GM21367 (cell line): Measurements from ENCODE around the gene KIF26B.

Source experiments
- ATAC-seq: cut with Tn5 transposase; IDR thresholded peaks from one replicate; pipeline ENCODE4 v1.9.1; 2021; ENCODE audit not compliant: unreplicated experiment

KIF26B gene

DNA sequence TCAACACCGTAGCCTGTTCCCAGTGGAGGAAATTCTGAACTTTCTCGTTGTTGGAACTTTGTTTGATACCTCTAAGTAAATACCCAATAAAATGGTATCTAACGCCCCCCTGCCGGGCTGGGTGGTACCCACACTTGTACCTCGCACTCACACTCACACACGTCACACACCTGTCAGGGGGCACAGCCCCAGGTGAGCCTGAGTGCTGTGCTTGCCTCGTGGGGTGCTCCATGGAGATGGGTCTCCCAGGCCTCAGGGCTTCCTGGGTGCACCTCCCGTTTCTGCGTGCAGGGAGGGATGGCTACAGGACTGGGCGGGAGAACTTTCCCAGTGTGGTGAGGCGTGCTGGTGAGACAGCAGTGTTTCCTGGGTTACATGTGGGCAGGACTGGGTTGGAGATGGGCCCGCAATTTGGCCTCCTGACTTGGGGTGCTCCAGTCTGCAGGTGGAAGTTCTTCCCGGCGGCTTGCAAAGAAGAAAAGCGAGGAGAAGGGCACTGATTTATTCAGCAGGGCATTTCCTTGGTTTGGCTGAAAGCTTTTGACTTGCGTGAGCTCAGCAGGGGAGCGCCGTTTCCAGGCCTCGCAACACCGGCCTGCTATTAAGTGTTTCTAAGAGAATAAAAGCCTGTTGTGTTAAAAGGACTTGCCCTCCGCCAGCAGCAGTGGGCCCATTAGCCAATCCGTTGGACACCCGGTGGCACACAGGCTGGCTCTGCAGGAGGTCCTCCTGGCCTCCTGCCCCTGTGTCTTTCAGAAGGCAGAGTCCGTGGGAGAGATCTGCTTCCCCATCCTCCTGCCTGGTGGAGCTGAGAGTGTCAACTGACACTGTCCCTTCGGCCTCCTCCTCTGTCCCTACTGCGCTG, 79.7 kb downstream of the KIF26B start:
- no peak for ATAC-seq

DNA sequence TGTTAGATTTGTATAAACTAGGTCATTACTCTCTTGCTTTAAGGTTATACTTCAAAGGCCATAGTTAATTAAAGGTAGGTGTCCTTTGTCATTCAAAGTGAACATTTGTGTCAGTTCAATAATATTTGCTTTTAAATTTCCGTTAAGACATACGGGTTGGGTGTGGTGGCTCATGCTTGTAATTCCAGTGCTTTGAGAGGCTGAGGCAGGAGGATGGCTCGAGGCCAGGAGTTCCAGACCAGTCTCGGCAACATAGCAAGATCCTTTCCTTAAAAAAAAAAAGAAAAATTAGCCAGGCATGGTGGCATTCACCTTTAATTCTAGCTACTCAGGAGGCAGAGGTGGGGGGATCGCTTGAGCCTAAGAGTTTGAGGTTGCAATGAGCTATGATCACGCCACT, 80.4 kb downstream of the KIF26B start:
- ATAC-seq, result no peak

DNA sequence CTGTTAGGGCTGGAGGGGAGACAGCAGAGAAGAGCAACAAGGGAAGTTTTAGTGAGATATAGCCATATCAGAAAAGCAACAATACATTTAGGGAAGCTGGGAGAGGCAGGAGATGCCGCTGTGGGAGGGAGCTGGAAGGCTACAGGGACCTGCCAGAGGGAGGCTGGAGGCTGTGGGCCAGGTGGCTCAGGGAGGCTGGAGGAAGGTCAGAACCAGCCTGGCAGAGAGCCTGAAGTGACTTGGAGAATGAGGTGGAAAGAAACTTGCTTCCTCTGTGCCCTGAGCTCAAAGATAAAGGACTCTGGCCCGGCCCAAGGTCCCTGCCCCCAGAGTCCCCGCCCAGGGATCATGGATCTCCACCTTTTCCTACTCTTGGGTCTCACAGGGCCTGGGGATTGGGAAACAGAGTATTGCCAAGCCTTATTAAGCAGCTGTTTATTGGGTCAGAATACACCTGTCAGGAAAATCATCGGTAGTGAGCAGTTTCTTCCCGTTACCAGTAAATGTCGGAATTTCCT, 85.9 kb downstream of the KIF26B start:
- ATAC-seq, result no peak

DNA sequence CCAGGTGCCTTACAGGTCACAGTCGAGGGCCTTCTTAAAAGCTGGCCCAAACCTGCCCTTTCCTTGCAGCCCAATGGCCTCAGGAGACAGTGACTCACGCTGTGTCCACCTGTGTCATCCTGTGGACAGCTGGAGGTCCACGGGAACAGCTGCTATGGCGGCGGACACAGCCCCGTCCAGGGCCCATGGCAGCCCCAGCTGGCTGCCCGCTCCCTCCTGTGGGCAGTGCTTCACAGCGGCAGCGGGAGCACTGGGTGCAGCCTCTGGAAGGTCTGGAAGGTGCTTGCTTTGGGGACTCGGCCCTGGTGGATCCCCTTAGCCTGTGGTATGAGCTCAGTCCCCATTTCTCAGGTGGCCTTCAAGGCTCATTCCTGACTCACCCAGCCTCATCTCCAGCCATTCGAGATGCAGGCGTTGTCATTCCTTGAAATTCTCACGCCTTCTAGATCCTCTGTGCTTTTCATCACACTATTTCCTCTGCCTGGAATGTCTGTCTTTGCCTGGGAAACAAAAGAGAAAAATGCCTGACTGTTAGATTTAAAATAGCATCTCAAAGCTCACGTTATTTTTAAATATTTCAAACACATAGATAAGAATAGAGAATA, 86.8 kb downstream of the KIF26B start:
- ATAC-seq, result no peak

DNA sequence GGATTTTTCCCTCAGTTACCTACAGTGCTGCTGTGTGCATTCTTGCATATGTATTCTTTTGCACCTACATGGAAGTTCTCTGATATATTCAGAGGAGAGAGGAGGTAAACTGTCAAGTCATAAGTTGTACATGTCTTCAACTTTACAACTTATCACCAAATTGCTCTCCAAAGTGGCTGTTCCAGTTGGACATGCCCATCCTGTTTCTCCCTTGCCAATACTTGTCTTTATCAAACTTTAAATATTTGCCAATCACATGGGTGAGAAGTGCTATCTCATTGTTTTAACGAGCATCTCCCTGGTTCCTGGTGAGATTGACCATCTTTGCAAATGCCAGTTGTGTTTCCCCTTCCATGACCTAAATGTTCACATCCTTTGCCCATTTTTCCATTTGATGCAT, 88.2 kb downstream of the KIF26B start:
- ATAC-seq, result no peak

DNA sequence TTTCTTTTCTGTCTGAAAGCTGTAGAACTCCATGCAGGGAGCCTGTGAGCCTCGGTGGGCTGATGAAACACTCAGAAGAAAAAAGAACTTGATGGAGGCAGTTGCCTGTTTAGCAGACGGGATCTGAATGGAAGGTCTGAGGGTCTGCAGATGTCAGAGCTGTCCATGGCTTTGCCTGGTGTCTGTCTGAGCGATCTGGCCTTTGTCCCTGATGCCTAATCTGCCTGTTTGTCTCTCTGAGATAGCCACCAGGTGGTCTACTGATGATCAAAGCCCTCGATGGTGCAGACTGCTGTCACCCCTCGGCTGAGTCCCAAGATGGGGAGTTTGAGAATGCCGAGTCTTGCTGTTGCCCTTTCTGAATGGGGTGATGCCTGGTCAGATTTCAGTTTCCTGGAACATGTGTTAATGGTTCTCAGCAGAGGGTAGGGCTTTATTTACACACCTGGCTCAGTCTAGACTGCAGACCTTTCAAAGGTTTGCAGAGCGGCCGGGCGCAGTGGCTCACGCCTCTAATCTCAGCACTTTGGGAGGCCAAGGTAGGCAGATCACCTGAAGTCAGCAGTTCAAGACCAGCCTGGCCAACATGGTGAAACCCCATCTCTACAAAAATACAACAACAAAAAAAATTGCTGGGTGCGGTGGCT, 90.4 kb downstream of the KIF26B start:
- no peak for ATAC-seq

DNA sequence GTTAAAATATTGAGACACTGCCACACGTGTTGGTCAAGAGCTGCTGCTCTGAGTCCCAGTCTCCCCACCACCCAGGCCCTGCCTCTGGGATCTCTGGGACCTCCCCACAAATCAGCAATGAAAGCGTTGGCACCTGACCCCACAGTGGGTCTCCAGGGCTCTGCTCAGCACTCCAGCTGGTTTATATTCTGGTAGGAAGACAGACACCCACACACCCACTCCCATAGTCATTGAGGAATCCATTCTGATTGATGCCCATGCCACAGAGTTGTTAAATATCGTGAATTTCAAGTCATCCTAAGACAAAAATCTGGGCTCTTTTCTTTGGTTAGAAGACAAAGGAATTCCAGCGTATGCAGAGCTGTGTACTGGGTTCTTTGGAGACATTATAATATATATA, 91.6 kb downstream of the KIF26B start:
- no peak for ATAC-seq

DNA sequence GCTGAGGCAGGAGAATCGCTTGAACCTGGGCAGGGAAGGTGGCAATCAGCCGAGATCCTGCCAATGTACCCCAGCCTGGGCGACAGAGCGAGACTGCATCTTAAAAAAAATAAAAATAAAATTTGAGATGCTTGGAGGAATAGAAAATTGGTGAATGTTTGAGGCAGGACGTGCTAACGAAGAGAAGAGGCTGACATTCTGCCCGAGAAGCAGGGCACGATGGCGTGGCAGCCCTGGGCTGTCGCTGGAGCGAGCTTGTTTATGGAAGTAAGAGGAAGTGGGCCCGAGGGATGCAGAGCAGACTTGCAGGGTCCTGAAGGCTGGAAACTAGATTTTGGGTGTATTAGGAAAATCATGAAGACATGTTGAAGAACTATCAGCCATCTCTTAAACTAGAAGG, 92.6 kb downstream of the KIF26B start:
- no peak for ATAC-seq

DNA sequence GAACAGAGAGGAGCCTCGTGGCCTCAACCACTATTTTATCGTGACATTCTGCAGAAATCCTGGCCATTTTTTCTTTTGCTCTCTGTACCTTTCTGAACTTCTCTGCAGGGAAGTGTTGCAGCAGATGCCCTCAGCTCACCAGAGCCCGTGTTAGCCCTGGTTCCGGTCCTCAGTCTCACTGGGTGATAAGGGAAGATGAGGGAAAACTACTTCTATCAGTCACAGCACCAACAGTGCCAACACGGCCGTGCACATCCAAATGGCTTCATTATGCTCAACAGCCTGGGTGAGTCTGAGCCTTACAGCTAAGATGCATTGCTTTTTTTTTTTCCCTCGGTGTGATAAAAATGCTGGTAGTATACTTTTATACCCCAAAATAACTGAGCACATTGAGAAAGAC, 93.0 kb downstream of the KIF26B start:
- ATAC-seq, result no peak

DNA sequence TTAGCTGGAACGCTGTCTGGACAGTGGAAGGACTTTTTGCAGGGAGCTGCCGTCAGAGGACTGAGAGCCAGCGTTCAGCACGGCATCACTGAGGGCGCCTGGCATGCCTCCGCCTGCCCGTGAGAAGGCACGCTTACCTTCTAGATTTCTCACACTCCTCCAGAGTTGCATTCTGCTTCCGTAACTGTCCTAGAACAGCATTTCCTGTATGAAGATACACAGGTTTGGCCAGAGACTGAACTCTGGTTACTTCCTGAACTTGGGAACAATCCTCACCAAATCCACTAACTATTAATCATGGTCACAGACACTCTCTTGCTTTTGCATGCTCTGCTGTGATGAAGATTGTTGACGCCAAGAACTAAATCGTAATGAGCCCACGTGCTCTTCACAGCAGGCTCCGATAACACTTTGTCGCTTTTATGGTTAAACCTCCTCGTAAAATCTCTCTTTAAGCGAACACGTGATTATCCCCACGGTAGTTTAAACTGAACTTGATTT, 93.5 kb downstream of the KIF26B start:
- no peak for ATAC-seq

DNA sequence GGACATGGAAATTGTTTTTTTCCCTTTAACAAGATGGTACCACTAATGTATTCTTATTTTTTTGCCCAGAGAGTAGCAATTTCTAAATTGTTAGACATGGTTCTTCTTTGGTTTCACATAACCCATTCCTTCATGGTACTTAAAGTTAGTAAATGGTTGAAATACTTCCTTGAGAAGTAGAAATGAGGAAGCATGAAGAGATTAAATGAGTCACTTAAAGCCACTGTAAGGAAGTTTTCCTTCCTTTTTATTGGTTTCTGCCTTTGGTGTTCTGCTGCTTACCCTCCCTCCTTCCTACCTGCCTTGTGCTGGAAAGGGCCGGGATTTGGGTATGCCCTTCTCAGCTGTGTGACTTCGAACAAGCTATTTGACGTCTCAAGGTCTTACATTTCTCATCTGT, 101.0 kb downstream of the KIF26B start:
- no peak for ATAC-seq

DNA sequence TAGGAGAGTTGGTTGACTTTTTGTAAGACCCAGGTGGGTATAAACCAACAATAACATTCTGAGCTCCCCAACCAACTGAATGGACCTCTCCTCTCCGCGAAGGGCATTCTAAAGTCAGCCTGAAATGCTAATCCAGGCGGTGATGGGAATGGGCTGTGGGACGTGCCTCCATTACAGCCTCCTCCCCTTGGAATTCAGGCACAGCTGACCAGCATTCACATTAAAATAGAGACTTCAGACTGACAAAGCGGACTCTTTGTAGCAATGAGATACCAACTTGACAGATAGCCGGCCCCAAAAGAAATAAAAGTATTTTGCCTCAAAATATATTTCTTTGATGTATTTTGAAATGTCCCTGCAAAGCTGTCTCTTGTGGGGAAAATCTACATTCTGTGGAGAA, 101.7 kb downstream of the KIF26B start:
- ATAC-seq, result no peak

DNA sequence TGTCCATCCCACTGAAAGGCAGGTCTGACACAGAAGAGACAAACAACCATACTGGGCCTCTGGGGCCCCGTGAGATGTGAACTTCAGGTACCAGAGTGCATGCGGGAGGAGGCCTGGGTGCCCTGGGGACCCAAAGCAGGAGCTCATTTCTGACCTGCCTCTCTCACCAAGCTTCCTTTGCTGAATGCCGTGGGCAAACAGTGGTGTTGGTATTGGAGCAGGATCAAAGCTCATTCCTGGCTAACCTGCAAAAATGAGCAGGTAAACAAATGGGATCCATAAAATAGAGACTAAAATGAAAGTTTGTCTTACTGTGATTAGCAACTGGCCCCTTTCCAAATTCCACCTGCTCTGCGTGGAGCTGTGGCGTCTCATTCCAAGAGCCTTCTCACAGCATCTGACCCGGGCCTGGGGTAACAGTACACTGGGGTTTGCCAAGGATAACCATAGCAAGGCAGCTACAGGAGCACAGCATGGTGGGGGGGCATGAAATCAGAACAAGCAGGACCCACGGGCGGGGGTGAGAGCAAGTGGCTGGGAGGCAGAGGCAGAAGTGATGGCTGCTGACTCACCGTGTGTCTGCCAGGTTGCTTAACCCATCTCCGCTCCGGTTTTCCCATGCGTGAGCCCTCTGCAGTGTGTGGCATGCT, 103.6 kb downstream of the KIF26B start:
- ATAC-seq, result no peak

DNA sequence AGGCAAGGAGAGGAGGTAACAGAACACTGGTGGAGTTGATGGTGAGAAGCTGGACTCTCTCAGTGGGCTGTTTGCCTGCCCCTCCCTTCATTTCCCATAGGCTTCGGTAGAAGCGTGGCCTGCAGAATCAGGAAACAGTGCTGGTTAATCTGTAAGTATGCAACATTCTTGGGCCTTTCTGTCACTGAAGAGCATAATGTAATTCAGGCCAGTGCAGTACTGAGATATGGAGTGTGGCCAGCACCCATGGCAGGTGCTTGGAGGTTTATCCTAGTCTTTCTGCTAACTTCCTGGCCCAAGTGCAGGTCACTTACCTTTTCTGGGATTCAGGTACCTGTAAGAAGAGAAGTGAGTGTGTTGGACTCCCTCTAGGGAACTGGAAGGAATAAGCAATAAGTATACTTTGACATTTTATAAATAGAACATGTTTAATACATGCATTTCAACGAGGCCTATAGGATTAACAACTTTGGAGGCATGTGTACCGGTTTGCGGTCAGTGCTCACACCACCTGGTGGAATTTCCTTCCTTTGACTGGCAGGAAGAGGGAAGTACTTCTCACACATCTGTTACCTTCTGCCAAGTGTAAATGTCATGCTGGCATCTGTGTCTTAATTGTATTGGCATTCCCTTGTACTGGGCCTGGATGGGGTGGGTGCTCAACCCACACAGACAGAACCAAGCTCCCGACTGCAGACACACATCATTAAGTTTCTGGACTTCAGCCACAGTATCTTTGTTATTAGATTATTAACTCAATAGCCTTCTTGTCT, 105.5 kb downstream of the KIF26B start:
- ATAC-seq, result no peak

DNA sequence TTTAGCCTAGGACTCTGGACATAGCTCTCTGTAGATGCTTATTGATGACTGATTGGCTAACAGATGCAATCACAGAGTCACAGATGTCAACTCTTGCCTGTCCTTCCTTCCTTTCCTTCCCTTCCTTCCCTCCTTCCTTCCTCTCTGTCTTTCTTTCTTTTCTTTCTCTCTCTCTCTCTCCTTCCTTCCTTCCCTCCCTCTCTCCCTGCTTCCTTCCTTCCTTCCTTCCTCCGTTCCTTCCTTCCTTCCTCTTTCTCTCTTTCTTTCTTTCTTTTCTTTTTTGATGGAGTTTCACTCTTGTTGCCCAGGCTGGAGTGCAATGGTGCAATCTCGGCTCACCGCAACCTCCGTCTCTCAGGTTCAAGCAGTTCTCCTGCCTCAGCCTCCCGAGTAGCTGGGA, 106.1 kb downstream of the KIF26B start:
- no peak for ATAC-seq

DNA sequence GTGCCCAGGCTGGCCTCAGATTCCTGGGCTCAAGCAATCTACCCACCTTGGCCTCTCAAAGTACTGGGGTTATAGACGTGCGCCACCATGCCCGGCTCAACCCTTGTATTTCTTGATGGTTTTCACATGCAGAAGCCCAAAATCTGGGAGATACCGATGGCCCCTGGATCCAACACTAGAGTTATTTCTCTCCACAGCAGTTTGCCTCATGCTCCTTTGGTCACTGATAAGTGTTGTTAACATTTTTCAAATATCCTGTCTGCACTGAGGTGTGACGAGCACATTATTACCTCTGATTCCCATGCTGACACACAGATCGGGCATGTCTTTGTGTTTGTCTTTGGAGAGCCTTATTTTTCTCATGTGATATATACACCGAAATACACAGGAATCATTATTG, 107.0 kb downstream of the KIF26B start:
- no peak for ATAC-seq

DNA sequence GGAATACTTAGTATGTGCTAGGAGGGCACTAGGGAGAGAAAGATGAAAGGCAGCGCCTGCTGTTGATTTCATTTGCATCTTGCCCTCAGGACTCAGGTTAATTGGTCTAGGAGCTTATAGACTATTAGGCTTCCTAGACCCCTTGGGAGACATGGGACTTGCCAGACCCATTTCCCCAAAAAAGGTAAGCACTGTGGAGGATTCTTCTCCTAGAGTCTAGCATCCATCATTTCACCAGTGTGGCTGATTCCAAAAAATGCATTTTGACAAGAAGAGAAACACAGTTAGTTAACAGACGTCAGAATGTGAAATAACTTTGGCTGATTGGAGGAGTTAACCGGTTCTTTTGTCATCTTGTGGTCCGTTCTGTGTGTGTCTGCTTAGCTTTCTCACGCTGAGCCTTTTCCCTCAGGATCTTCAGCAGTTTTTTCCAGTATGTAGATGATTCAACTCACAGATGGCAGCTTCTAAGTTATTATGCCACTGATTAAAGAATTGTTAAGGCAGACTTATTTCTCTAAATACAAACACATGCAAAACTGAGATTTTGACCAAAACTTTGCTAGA, 108.8 kb downstream of the KIF26B start:
- no peak for ATAC-seq

DNA sequence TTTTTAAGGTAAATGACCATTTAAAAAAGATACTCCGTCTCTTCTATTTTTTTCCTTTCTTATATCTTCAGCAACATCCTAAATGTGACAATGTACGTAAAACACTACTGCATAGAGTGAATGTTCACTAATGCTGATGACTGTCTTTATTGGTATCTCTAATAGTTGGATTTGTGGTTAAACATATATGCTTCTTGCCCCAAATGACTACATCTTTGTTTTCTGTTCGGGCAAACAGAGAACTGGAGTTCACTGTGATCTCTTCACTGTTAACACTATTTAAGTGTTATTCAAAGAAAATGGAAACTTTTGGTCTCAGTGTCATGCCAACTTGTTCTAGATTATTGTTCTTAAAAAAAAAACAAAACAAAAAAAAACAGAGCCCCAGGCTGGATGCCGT, 109.4 kb downstream of the KIF26B start:
- ATAC-seq, result no peak

DNA sequence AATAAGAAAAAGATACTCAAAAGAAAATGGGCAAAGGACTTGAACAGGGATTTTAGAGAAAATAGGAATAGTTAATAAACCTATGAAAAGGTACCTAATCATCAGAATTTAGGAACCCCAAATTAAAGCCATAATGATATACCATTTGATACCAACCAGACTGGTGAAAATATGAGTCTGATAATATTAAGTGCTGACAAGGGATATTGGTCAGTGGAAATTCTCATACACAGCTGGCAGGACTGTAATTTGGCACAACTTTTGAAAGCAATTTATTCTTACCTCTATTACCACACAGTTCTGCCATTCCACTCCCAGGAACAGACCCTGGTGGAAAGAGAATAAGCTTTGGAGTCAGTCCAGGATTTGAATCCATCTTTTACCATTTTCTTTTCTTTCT, 111.3 kb downstream of the KIF26B start:
- no peak for ATAC-seq

DNA sequence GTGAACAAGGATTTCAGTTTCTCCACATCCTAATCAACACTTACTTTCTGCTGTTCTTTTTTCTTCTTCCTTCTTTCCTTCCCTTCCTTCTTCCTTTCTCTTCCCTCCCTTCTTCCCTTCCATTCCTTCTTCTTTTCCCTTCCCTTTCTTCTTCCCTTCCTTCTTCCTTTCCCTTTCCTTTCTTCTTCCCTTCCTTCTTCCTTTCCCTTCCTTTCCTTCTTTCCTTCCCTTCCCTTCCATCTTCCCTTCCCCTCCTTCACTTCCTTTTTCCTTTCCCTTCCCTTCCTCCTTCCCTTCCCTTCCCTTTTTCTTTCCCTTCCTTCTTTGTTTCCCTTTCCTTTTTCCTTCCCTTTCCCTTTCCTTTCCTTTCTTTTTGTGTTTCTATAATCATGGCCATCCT, 115.3 kb downstream of the KIF26B start:
- no peak for ATAC-seq
